Lower lobe of right lung (tissue), 2 donors: ENCODE data around the gene MICALL1. TPM values are rescaled to one million over a fixed set of nuclear protein-coding genes. Genes with fewer than 3 reads are reported as not detected.

ENCODE experiments used
- ATAC-seq, 2 donors: fragments of 200-7000 bp; cut with Tn5 transposase; one replicate each; pipeline ENCODE4 v1.9.1; 2020 to 2022; ENCODE audit warnings: mild to moderate bottlenecking in 2 of 2, moderate library complexity in 2 of 2
- DNase-seq: peaks from one replicate; pipeline ENCODE4 v3.0.0-alpha.2; 2020
- H3K27ac ChIP-seq: fragments of 200-600 bp; one replicate; pipeline ENCODE4 v1.8.0; 2022
- H3K27me3 ChIP-seq: fragments of 200-600 bp; one replicate; pipeline ENCODE4 v1.8.0; 2022; ENCODE audit warnings: low read depth
- H3K36me3 ChIP-seq: fragments of 200-600 bp; one replicate; pipeline ENCODE4 v1.8.0; 2022; ENCODE audit warnings: mild to moderate bottlenecking
- H3K4me1 ChIP-seq: fragments of 200-600 bp; one replicate; pipeline ENCODE4 v1.8.0; 2022
- H3K4me3 ChIP-seq: fragments of 200-600 bp; one replicate; pipeline ENCODE4 v1.8.0; 2022; ENCODE audit warnings: mild to moderate bottlenecking
- H3K9me3 ChIP-seq: fragments of 200-600 bp; one replicate; pipeline ENCODE4 v1.8.0; 2022
- CTCF ChIP-seq: fragments of 200-600 bp; IDR thresholded peaks from one replicate; pipeline ENCODE4 v1.8.0; 2022; ENCODE audit warnings: antibody characterized with exemption, mild to moderate bottlenecking
- intact Hi-C: fragments of 100-400 bp; cut with DNase I; formaldehyde crosslinking; loops from one replicate; pipeline ENCODE4 v1.11.0; 2022
- total RNA-seq: library from RNA; stranded (reverse); fragmentation: NEBNext Ultra II Directional; extraction: Animal tissue kit (Norgen Biotek cat#: 25700); gene quantifications from one replicate; pipeline ENCODE4 v1.2.1, GENCODE V29; 2021
- donor health status: DM: no; HTN: yes; CAD: no; lungs with severe emphysema.

The MICALL1 gene
- total RNA-seq, 1 donor from 2014 or later: 32.2 TPM

GRCh38 chr22:37898441-37899181 lies 7.5 kb upstream of the MICALL1 start:
- intact Hi-C loops: no loop called here
- peak; percentile 55 to 69 for ATAC-seq

GRCh38 chr22:37904572-37905533 lies 1.2 kb upstream of the MICALL1 start:
- DNase-seq: no peak
- no peaks in the 10 kb centered on the region for H3K27me3 ChIP-seq
- H3K36me3 ChIP-seq: no peaks in the 10 kb centered on the region
- peaks cover 29% of the 10 kb centered on the region for H3K4me1 ChIP-seq
- TF ChIP-seq CTCF: no peak
- peak; percentile 28 to 52 for ATAC-seq
- no peak overlapping the region for H3K4me3 ChIP-seq
- intact Hi-C loops: no loop called here
- H3K27ac ChIP-seq: peak overlapping the region; percentile 76
- no peaks in the 10 kb centered on the region for H3K9me3 ChIP-seq

More at GRCh38 chr22:37898441-37899181, 7.5 kb upstream of the MICALL1 start:
- Histone ChIP-seq H3K4me3 (no peak overlapping the region), H3K27me3 (no peaks in the 10 kb centered on the region), H3K27ac (no peak overlapping the region), H3K36me3 (no peaks in the 10 kb centered on the region), H3K4me1 (peaks cover 49% of the 10 kb centered on the region), H3K9me3 (no peaks in the 10 kb centered on the region)
- peak; percentile 71 for DNase-seq
- TF ChIP-seq CTCF: no peak

- Histone ChIP-seq H3K27me3 (no peaks in the 10 kb centered on the region), H3K4me3 (peak overlapping the region; percentile 68), H3K9me3 (no peaks in the 10 kb centered on the region), H3K36me3 (no peaks in the 10 kb centered on the region), H3K27ac (peak overlapping the region; percentile 76), H3K4me1 (peaks cover 28% of the 10 kb centered on the region)
- DNase-seq (no peak), ATAC-seq (peak; percentile 2 to 15)
- intact Hi-C loops: no loop called here
- no peak for TF ChIP-seq CTCF
Observed at GRCh38 chr22:37906364-37907008, 389 bp downstream of the MICALL1 start.

GRCh38 chr22:37907036-37907954 lies 1.2 kb downstream of the MICALL1 start:
- ATAC-seq (no peak), DNase-seq (no peak)
- Histone ChIP-seq H3K36me3 (no peaks in the 10 kb centered on the region), H3K4me3 (peak overlapping the region; percentile 68), H3K9me3 (no peaks in the 10 kb centered on the region), H3K27ac (peak overlapping the region; percentile 76), H3K27me3 (no peaks in the 10 kb centered on the region), H3K4me1 (peaks cover 30% of the 10 kb centered on the region)
- intact Hi-C loops: no loop called here
- no peak for TF ChIP-seq CTCF
